Uterus (tissue), 2 donors: ENCODE data around the gene SLC26A2.

Experiments
- POLR2A ChIP-seq, 2 donors: fragments of 450-650 bp; IDR thresholded peaks; one replicate each; pipeline ENCODE4 v1.6.1; 2016; ENCODE audit warnings: antibody characterized with exemption in 2 of 2, mild to moderate bottlenecking in 1 of 2, moderate library complexity in 1 of 2
- TF ChIP-seq, protein P1 (sequence below), 4 experiments: fragments of 200-600 bp in 2 of 4; fragments of 450-650 bp in 2 of 4; sonication (generic) in 2 of 4; IDR thresholded peaks; one replicate each; pipeline ENCODE4 v1.5.1; 2016 to 2019; ENCODE audit warnings: antibody characterized with exemption in 4 of 4, mild to moderate bottlenecking in 2 of 4, moderate library complexity in 1 of 4

DNA sequence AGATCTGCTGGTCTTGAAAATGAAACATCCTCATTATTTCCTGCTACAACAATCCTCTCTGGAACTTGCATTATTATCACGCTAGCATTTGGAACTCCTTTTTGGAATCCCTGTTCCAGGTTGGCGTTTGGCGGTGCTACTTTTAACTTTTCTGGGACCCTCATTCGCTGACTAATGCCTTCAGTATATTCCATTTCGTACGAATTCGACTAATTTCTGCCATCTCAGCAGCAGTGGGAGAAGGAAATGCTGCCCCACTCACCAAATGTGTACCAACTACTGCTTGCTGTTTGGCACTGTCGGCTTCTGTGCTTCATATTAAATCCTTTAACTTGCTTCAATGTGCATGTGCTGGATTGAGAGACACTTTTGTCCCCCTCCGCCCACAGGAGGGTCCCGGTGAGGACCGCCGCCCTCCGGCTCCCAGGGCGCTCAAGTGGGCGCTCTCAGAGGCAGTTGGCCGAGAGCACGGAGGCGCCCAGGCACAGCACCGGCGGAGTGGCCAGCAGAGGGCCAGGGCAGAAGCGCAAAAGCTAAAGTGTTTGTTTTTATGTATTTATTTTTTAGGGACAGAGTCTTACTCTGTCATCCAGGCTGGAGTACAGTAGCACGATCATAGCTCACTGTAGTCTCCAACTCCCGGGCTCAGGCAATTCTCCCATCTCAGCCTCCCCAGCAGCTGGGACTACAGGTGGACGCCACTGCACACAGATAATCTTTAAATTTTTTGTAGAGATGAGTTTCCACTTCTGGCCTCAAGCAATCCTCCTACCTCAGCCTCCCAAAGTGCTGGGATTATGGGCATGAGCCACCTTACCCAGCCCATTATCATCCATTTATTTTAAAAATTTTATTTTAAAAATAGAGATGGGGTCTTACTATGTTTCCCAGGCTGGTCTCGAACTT is 27.9 kb upstream of the SLC26A2 start:
- TF ChIP-seq, protein P1, sequence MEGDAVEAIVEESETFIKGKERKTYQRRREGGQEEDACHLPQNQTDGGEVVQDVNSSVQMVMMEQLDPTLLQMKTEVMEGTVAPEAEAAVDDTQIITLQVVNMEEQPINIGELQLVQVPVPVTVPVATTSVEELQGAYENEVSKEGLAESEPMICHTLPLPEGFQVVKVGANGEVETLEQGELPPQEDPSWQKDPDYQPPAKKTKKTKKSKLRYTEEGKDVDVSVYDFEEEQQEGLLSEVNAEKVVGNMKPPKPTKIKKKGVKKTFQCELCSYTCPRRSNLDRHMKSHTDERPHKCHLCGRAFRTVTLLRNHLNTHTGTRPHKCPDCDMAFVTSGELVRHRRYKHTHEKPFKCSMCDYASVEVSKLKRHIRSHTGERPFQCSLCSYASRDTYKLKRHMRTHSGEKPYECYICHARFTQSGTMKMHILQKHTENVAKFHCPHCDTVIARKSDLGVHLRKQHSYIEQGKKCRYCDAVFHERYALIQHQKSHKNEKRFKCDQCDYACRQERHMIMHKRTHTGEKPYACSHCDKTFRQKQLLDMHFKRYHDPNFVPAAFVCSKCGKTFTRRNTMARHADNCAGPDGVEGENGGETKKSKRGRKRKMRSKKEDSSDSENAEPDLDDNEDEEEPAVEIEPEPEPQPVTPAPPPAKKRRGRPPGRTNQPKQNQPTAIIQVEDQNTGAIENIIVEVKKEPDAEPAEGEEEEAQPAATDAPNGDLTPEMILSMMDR (IDR thresholded peaks at IDR 0.05), result peak in 1 of 4 experiments; percentile 18
- TF ChIP-seq POLR2A (IDR thresholded peaks at IDR 0.05), result no peak
